WTC11 (cell line): Measurements from ENCODE around the gene UNC5A. TPM values are rescaled to one million over a fixed set of nuclear protein-coding genes. Genes with fewer than 3 reads are reported as not detected.

ENCODE experiments used
- ATAC-seq: fragments of 200-7000 bp; cut with Tn5 transposase; 2 replicates; pipeline ENCODE4 v1.10.0; 2021; ENCODE audit warnings: mild to moderate bottlenecking, moderate library complexity
- CTCF ChIA-PET: fragments of 300-600 bp; sonication (Branson Sonifier 250); formaldehyde crosslinking; loops from one replicate; lab custom pipeline; 2021; ENCODE audit warnings: antibody characterized with exemption; lab: Charles Lee
- POLR2A ChIA-PET: fragments of 350-600 bp; sonication (Branson Sonifier 250); formaldehyde crosslinking; loops from one replicate; lab custom pipeline; 2021; ENCODE audit warnings: antibody characterized with exemption; lab: Charles Lee
- DNase-seq: peaks from one replicate; pipeline ENCODE4 v3.0.0; 2021; ENCODE audit warnings: low spot score
- H3K27ac Mint-ChIP-seq: 2 replicates; pipeline ENCODE4 v1.8.0; 2021; ENCODE audit warnings: mixed read lengths
- H3K27me3 Mint-ChIP-seq: 2 replicates; pipeline ENCODE4 v1.8.0; 2021; ENCODE audit warnings: low read depth, mild to moderate bottlenecking, moderate library complexity, mixed read lengths
- H3K36me3 Mint-ChIP-seq: 2 replicates; pipeline ENCODE4 v1.8.0; 2021; ENCODE audit warnings: mixed read lengths
- H3K4me1 Mint-ChIP-seq: 2 replicates; pipeline ENCODE4 v1.8.0; 2022; ENCODE audit warnings: mixed read lengths
- H3K4me3 Mint-ChIP-seq: 2 replicates; pipeline ENCODE4 v1.8.0; 2021; ENCODE audit warnings: mild to moderate bottlenecking, moderate library complexity, mixed read lengths
- H3K9me3 Mint-ChIP-seq: 2 replicates; pipeline ENCODE4 v1.8.0; 2021; ENCODE audit warnings: mixed read lengths
- ARID4B ChIP-seq: sonication (generic); formaldehyde crosslinking; IDR thresholded peaks from 2 replicates; pipeline ENCODE4 v1.8.0; 2023; ENCODE audit warnings: missing genetic modification reagents, mild to moderate bottlenecking, borderline replicate concordance
- ATF1 ChIP-seq: sonication (generic); formaldehyde crosslinking; IDR thresholded peaks from 2 replicates; pipeline ENCODE4 v1.8.1; 2023; ENCODE audit warnings: mild to moderate bottlenecking, moderate library complexity, missing genetic modification reagents
- ATF3 ChIP-seq: sonication (generic); formaldehyde crosslinking; conservative IDR thresholded peaks from 2 replicates; pipeline ENCODE4 v1.8.1; 2022; ENCODE audit warnings: mild to moderate bottlenecking, missing genetic modification reagents
- CREB1 ChIP-seq: sonication (generic); formaldehyde crosslinking; IDR thresholded peaks from 2 replicates; pipeline ENCODE4 v1.8.0; 2023; ENCODE audit warnings: mild to moderate bottlenecking, missing genetic modification reagents
- E2F1 ChIP-seq: sonication (generic); formaldehyde crosslinking; IDR thresholded peaks from 2 replicates; pipeline ENCODE4 v1.8.0; 2022; ENCODE audit warnings: mild to moderate bottlenecking, missing genetic modification reagents
- ETV6 ChIP-seq: sonication (generic); formaldehyde crosslinking; IDR thresholded peaks from 2 replicates; pipeline ENCODE4 v1.8.1; 2022; ENCODE audit warnings: mild to moderate bottlenecking, missing genetic modification reagents
- GABPB1 ChIP-seq: sonication (generic); formaldehyde crosslinking; IDR thresholded peaks from 2 replicates; pipeline ENCODE4 v1.8.1; 2023; ENCODE audit warnings: mild to moderate bottlenecking, missing genetic modification reagents
- GRHL2 ChIP-seq: fragments of 250-450 bp; sonication (Bioruptor Pico); IDR thresholded peaks from 2 replicates; pipeline ENCODE4 v1.8.0; 2022; ENCODE audit warnings: mild to moderate bottlenecking, moderate library complexity; ENCODE audit not compliant: insufficient replicate concordance, severe bottlenecking
- JUN ChIP-seq: sonication (generic); formaldehyde crosslinking; IDR thresholded peaks from 2 replicates; pipeline ENCODE4 v1.8.0; 2023; ENCODE audit warnings: mild to moderate bottlenecking, missing genetic modification reagents
- MYBL2 ChIP-seq: sonication (generic); formaldehyde crosslinking; IDR thresholded peaks from 2 replicates; pipeline ENCODE4 v1.8.1; 2023; ENCODE audit warnings: mild to moderate bottlenecking, moderate library complexity, missing genetic modification reagents
- NFATC4 ChIP-seq: fragments of 250-450 bp; sonication (Bioruptor Pico); IDR thresholded peaks from 2 replicates; pipeline ENCODE4 v1.9.0; 2021; ENCODE audit warnings: mild to moderate bottlenecking
- OVOL2 ChIP-seq: fragments of 250-450 bp; sonication (Bioruptor Pico); IDR thresholded peaks from 2 replicates; pipeline ENCODE4 v1.9.0; 2021; ENCODE audit warnings: mild to moderate bottlenecking, borderline replicate concordance
- SMAD3 ChIP-seq: sonication (generic); formaldehyde crosslinking; IDR thresholded peaks from 2 replicates; pipeline ENCODE4 v1.8.0; 2022; ENCODE audit warnings: missing genetic modification reagents, mild to moderate bottlenecking, borderline replicate concordance
- total RNA-seq: library from RNA; stranded (reverse); gene quantifications from 3 replicates; pipeline ENCODE4 v1.2.3, GENCODE V29; 2021
- TF ChIP-seq, protein P1 (sequence below): sonication (generic); formaldehyde crosslinking; IDR thresholded peaks from 2 replicates; pipeline ENCODE4 v1.8.1; 2023; ENCODE audit warnings: mild to moderate bottlenecking, missing genetic modification reagents, moderate library complexity
- TF ChIP-seq, protein P2 (sequence below): sonication (generic); formaldehyde crosslinking; IDR thresholded peaks from 2 replicates; pipeline ENCODE4 v1.8.1; 2023; ENCODE audit warnings: mild to moderate bottlenecking, missing genetic modification reagents, borderline replicate concordance
- TF ChIP-seq, protein P3 (sequence below): fragments of 250-450 bp; sonication (Bioruptor Pico); IDR thresholded peaks from 2 replicates; pipeline ENCODE4 v1.9.0; 2021; ENCODE audit warnings: mild to moderate bottlenecking
- TF ChIP-seq, protein P4 (sequence below): fragments of 250-450 bp; sonication (Bioruptor Pico); IDR thresholded peaks from 2 replicates; pipeline ENCODE4 v1.9.0; 2021; ENCODE audit warnings: moderate library complexity, mild to moderate bottlenecking, inconsistent platforms, borderline replicate concordance

UNC5A gene
- total RNA-seq, 1 experiment from 2014 or later: 10.2 TPM

- no peaks in the 10 kb centered on the region for H3K27me3 Mint-ChIP-seq
- H3K4me1 Mint-ChIP-seq: peaks cover 5% of the 10 kb centered on the region
- DNase-seq (no peak), ATAC-seq (no peak)
- peak overlapping the region; percentile 23 for H3K27ac Mint-ChIP-seq
- CTCF ChIA-PET: interaction anchor here (0.6 to 0.9 kb wide), 2 partner anchors 255 to 258 kb away, joined by 3 to 4 read pairs; no protein-coding TSS in a partner anchor
- H3K36me3 Mint-ChIP-seq: no peaks in the 10 kb centered on the region
- H3K9me3 Mint-ChIP-seq: no peaks in the 10 kb centered on the region
- POLR2A ChIA-PET: interaction anchor here (0.6 kb wide), 1 partner anchor 630 kb away, joined by 3 read pairs; no protein-coding TSS in a partner anchor
- no peak for TF ChIP-seq MYBL2 (CRISPR knock-in tag)
- TF ChIP-seq NFATC4 (CRISPR knock-in tag): no peak
- TF ChIP-seq, protein P1, sequence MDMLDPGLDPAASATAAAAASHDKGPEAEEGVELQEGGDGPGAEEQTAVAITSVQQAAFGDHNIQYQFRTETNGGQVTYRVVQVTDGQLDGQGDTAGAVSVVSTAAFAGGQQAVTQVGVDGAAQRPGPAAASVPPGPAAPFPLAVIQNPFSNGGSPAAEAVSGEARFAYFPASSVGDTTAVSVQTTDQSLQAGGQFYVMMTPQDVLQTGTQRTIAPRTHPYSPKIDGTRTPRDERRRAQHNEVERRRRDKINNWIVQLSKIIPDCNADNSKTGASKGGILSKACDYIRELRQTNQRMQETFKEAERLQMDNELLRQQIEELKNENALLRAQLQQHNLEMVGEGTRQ (CRISPR knock-in tag): no peak
- TF ChIP-seq JUN (CRISPR knock-in tag): no peak
- no peak for TF ChIP-seq ETV6 (CRISPR knock-in tag)
- TF ChIP-seq, protein P2, sequence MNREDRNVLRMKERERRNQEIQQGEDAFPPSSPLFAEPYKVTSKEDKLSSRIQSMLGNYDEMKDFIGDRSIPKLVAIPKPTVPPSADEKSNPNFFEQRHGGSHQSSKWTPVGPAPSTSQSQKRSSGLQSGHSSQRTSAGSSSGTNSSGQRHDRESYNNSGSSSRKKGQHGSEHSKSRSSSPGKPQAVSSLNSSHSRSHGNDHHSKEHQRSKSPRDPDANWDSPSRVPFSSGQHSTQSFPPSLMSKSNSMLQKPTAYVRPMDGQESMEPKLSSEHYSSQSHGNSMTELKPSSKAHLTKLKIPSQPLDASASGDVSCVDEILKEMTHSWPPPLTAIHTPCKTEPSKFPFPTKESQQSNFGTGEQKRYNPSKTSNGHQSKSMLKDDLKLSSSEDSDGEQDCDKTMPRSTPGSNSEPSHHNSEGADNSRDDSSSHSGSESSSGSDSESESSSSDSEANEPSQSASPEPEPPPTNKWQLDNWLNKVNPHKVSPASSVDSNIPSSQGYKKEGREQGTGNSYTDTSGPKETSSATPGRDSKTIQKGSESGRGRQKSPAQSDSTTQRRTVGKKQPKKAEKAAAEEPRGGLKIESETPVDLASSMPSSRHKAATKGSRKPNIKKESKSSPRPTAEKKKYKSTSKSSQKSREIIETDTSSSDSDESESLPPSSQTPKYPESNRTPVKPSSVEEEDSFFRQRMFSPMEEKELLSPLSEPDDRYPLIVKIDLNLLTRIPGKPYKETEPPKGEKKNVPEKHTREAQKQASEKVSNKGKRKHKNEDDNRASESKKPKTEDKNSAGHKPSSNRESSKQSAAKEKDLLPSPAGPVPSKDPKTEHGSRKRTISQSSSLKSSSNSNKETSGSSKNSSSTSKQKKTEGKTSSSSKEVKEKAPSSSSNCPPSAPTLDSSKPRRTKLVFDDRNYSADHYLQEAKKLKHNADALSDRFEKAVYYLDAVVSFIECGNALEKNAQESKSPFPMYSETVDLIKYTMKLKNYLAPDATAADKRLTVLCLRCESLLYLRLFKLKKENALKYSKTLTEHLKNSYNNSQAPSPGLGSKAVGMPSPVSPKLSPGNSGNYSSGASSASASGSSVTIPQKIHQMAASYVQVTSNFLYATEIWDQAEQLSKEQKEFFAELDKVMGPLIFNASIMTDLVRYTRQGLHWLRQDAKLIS (CRISPR knock-in tag): no peak
- no peak for TF ChIP-seq ATF3 (CRISPR knock-in tag)
- TF ChIP-seq, protein P3, sequence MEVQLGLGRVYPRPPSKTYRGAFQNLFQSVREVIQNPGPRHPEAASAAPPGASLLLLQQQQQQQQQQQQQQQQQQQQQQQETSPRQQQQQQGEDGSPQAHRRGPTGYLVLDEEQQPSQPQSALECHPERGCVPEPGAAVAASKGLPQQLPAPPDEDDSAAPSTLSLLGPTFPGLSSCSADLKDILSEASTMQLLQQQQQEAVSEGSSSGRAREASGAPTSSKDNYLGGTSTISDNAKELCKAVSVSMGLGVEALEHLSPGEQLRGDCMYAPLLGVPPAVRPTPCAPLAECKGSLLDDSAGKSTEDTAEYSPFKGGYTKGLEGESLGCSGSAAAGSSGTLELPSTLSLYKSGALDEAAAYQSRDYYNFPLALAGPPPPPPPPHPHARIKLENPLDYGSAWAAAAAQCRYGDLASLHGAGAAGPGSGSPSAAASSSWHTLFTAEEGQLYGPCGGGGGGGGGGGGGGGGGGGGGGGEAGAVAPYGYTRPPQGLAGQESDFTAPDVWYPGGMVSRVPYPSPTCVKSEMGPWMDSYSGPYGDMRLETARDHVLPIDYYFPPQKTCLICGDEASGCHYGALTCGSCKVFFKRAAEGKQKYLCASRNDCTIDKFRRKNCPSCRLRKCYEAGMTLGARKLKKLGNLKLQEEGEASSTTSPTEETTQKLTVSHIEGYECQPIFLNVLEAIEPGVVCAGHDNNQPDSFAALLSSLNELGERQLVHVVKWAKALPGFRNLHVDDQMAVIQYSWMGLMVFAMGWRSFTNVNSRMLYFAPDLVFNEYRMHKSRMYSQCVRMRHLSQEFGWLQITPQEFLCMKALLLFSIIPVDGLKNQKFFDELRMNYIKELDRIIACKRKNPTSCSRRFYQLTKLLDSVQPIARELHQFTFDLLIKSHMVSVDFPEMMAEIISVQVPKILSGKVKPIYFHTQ (CRISPR knock-in tag): no peak
- TF ChIP-seq, protein P4, sequence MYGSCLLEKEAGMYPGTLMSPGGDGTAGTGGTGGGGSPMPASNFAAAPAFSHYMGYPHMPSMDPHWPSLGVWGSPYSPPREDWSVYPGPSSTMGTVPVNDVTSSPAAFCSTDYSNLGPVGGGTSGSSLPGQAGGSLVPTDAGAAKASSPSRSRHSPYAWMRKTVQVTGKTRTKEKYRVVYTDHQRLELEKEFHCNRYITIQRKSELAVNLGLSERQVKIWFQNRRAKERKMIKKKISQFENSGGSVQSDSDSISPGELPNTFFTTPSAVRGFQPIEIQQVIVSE (CRISPR knock-in tag): no peak
- TF ChIP-seq SMAD3 (CRISPR knock-in tag): no peak
- TF ChIP-seq OVOL2 (CRISPR knock-in tag): no peak
- no peak for TF ChIP-seq ARID4B (CRISPR knock-in tag)
- TF ChIP-seq CREB1 (CRISPR knock-in tag): no peak
- no peak for TF ChIP-seq E2F1
- no peak for TF ChIP-seq GRHL2 (CRISPR knock-in tag)
- no peak for TF ChIP-seq GABPB1 (CRISPR knock-in tag)
- no peak for TF ChIP-seq ATF1 (CRISPR knock-in tag)
- no peak overlapping the region for H3K4me3 Mint-ChIP-seq
Observed at GRCh38 chr5:176915906-176916305, 105.5 kb downstream of the UNC5A start.
